KBM-7 (cell line): ENCODE results near the gene ADIPOR2.
A peak's percentile ranks its signal among the peaks of the same experiment; 100 is the strongest.

ENCODE experiments used
- DNase-seq: peaks from one replicate; pipeline ENCODE4 v3.0.0-alpha.2; 2015
- in situ Hi-C: fragments of 300-500 bp; cut with MboI; formaldehyde crosslinking; loops from 2 replicates; pipeline ENCODE4 v1.14.3; 2020; ENCODE audit warnings: low sequenced_read_pairs, low pct_unique_long_range_greater_than_20kb, mixed read lengths

ADIPOR2 gene

GRCh38 chr12:1758887-1759286 lies 68.0 kb downstream of the ADIPOR2 start:
- DNase-seq: no peak
- in situ Hi-C loops: no loop called here

DNA sequence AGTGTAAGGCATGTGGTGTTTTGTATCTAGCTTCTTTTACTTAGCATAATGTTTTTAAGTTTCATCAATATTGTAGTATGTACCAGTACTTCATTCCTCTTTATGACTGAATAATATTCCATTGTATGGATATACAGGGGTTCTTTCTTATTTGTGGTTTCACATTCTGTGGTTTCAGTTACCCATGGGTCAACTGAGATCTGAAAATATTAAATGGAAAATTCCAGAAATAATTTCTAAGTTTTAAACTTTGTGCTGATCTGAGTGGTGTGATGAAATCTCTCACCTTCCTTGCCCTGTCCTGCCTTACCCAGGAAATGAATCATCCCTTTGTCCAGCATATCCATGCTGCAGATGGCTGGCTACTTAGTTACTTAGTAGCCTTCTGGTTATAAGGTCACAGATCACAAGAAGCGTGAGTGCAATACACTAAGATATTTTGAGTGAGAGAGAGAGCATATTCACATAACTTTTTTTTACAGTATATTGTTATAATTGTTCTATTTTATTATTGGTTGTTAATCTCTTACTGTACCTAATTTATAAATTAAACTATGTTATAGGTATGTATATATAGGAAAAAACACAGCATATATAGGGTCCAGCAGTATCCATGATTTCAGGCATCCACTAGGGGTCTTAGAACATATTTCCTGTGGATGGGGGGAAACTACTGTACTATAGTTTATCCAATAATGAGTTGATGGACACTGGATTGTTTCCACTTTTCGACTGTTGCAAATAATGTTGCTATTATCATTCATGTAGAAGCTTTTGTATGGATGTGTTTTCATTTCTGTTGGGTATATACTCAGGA lies 69.9 kb downstream of the ADIPOR2 start:
- in situ Hi-C loops: no loop called here
- DNase-seq: no peak

DNA sequence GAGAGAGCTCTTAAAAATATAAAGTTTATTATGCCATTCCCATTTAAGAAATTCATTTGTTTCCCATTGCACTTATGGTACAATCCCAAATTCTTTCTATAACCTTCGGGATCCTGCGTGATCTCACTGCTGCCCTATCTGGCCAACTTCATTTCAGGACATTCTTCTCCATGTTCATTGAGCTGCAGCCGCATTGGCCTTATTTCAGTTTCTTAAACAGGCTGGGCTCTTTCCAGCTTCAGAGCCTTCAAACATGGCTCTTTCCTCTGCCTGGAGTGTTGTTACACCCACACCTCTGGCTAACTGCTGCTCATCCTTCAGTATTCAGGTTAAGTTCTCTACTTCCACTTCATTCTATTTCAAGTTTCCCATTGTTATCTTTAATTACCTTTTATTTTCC lies 71.0 kb downstream of the ADIPOR2 start:
- DNase-seq: no peak
- in situ Hi-C loops: no loop called here

GRCh38 chr12:1763153-1763552 lies 72.3 kb downstream of the ADIPOR2 start:
- DNase-seq: no peak
- in situ Hi-C loops: no loop called here

GRCh38 chr12:1766110-1766509 lies 75.2 kb downstream of the ADIPOR2 start:
- in situ Hi-C loops: no loop called here

GRCh38 chr12:1767407-1768090 lies 76.7 kb downstream of the ADIPOR2 start:
- DNase-seq: no peak
- in situ Hi-C loops: no loop called here

More at GRCh38 chr12:1766110-1766509, 75.2 kb downstream of the ADIPOR2 start:
- DNase-seq: no peak

- no peak for DNase-seq
- in situ Hi-C loops: no loop called here
These were observed 77.7 kb downstream of the ADIPOR2 start for GRCh38 chr12:1768615-1769014.

- no peak for DNase-seq
- in situ Hi-C loops: no loop called here
These were observed 79.1 kb downstream of the ADIPOR2 start for GRCh38 chr12:1769809-1770494.

- no peak for DNase-seq
- in situ Hi-C loops: no loop called here
These were observed 83.2 kb downstream of the ADIPOR2 start for GRCh38 chr12:1773937-1774655.

DNA sequence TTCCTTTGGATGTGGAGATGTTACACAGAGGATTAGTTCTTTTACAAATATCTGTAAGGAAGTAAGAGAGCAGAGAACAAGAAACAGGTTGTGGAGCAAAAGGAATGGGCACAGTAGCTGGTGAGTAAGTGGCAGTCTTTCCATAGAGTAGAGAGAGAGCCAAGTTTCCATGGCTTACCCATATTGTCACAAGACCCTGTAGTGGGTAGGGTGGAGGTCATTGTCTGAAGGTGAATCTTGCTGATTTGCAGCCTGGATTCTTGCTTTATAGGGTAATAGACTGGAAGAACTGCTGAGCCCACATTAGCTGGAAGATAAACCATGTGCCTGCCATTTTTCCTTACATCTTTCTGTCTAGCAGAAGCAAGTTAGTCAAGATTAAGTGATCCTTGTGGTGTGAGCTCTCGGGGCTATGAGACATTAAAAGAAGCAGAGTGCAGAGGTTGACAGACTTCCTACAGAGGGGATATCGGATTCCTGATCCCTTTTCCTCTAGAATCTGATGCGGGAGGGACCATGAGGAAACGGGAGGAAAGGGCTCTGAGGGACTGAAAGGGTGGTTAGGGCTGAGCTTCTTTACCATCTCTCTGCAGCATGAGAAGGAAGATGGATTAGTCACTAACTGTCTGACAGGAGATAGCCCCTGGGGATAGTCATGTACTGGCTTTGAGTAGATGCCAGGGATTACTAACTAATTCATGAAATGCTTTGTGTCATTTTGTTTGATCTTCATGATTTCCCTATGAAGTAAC lies 85.5 kb downstream of the ADIPOR2 start:
- in situ Hi-C loops: no loop called here
- DNase-seq: no peak

DNA sequence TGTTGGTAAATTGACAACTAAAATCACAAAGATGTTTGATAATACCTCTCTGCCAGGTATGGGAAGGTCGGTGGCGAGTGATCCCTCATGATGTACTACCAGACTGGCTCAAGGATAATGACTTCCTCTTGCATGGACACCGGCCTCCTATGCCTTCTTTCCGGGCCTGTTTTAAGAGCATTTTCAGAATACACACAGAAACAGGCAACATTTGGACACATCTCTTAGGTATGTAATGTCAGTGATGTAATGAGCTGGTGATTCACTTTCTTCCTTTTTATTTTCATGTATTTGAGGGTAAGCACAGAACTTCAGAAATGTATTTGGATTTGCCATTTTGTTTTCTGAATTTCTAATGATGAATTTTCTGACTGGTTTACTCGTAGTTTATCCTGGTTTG lies 86.9 kb downstream of the ADIPOR2 start:
- no peak for DNase-seq
- in situ Hi-C loops: no loop called here

DNA sequence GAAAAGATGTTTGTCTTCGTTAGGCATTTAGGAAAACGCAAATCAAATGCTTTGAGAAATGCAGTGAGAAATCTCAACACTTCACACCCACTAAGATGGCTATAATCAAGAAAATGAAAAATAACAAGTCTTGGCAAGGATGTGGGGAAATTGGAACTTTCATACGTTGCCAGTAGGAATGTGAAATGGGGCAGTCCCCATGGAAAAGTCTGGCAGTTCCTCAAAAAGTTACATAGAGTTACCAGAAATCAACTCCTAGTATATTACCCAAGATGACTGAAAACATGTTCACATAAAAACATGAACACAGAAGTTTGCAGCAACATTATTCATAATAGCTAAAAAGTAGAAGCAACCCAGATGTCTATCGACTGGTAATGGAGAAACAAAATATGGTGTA lies 88.0 kb downstream of the ADIPOR2 start:
- in situ Hi-C loops: no loop called here
- DNase-seq: no peak

DNA sequence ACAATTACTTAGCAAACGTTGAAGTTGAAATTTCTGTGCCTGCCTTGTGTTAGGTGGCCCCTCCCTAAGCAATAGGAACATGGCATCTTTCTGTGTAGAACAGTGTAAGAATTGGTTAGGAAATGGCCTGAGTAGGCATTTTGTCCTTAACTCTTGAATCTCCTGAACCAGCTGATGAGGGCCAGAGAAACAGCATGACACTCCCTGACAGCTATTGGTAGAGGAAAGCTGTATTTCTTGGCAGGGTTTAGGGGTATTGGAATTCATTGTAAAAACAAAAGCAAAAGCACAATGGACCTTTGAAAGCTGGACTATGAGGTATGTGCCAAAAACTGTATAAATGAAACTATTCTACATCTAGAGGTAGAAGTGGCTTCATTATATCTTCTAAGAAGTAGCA lies 88.9 kb downstream of the ADIPOR2 start:
- DNase-seq: no peak
- in situ Hi-C loops: loop anchor here (10.0 kb wide), 1 partner anchor 135 kb away; no protein-coding TSS in a partner anchor

- in situ Hi-C loops: loop anchor here (10.0 kb wide), 1 partner anchor 137 kb away; no protein-coding TSS in a partner anchor
- no peak for DNase-seq
These were observed 90.9 kb downstream of the ADIPOR2 start for GRCh38 chr12:1781772-1782171.

GRCh38 chr12:1782215-1782614 lies 91.3 kb downstream of the ADIPOR2 start:
- in situ Hi-C loops: loop anchor here (10.0 kb wide), 1 partner anchor 137 kb away; no protein-coding TSS in a partner anchor
- DNase-seq: no peak

GRCh38 chr12:1787714-1788113 lies 96.8 kb downstream of the ADIPOR2 start:
- in situ Hi-C loops: loop anchor here (10.0 kb wide), 1 partner anchor 143 kb away; no protein-coding TSS in a partner anchor
- no peak for DNase-seq

- in situ Hi-C loops: no loop called here
- DNase-seq: peak; percentile 27
These were observed 99.6 kb downstream of the ADIPOR2 start for GRCh38 chr12:1790444-1790843.

DNA sequence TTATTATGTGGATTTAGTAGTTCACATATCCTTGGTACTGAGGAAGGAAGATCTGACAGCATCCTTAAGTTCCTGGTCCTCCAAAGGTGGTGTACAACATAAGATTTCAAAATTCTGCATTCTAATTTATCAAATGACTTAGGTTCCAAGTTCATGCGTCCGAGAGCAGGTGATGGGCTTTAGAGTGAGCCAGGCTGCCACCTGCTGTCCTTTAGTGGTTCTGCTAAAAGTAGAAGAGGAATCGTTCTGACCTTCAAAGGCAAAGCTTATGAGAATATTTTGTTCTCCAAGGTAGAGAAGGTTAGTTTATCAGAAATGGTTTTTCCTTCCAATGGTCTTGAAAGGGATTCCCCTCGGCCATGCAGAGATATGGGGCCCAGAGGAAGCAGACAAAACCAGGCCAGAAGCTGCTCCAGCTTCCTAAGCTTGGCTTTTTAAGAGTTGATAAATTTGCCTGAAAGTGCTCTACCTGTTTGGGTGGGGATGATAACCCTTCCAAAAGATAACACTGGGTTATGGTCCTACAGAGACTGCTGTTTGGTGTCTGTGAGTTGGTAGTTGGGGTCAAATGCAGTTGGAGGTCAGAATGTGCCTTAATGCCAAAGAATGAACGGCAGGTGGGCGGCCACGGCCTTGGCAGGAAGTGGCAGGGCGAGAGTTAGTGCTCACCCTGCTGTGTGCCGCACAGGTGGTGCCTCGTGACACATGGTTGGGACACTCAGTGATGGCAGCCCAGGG lies 100.4 kb downstream of the ADIPOR2 start:
- in situ Hi-C loops: no loop called here
- DNase-seq: peak; percentile 80
